Ovary (tissue), 9 donors: Measurements from ENCODE around the gene RTF1. TPM values are rescaled to one million over a fixed set of nuclear protein-coding genes. Genes with fewer than 3 reads are reported as not detected.

Experiments used
- DNase-seq, 5 donors: peaks; one replicate each; pipeline ENCODE4 v3.0.0-alpha.2; 2019 to 2020
- H3K27ac ChIP-seq, 2 donors: fragments of 200-600 bp; one replicate each; pipeline versions ENCODE4 v1.5.1 to v1.8.0; 2019 to 2022
- H3K27me3 ChIP-seq: fragments of 200-600 bp; one replicate; pipeline ENCODE4 v1.8.0; 2022
- H3K36me3 ChIP-seq: fragments of 200-600 bp; sonication (generic); one replicate; pipeline ENCODE4 v1.5.1; 2019
- H3K4me1 ChIP-seq: one replicate; pipeline ENCODE4 v1.8.1; 2013; ENCODE audit warnings: mild to moderate bottlenecking, moderate library complexity; ENCODE audit not compliant: insufficient read depth
- H3K4me3 ChIP-seq: fragments of 200-600 bp; sonication (generic); one replicate; pipeline ENCODE4 v1.5.1; 2017
- H3K9me3 ChIP-seq, 2 donors: fragments of 200-600 bp in 1 of 2; sonication (generic) in 1 of 2; one replicate each; pipeline versions ENCODE4 v1.5.1 to v1.8.1; 2013 to 2019; ENCODE audit warnings: mild to moderate bottlenecking in 1 of 2, moderate library complexity in 1 of 2
- CTCF ChIP-seq, 3 donors: fragments of 450-650 bp in 2 of 3; fragments of 200-600 bp in 1 of 3; IDR thresholded peaks; one replicate each; pipeline versions ENCODE4 v1.5.1 to v1.8.0; 2016 to 2022; ENCODE audit warnings: antibody characterized with exemption in 3 of 3, mild to moderate bottlenecking in 1 of 3
- EP300 ChIP-seq: sonication (generic); formaldehyde crosslinking; IDR thresholded peaks from one replicate; pipeline ENCODE4 v1.6.1; 2017; ENCODE audit warnings: antibody characterized with exemption
- POLR2A ChIP-seq: fragments of 450-650 bp; IDR thresholded peaks from one replicate; pipeline ENCODE4 v1.6.1; 2017; ENCODE audit warnings: antibody characterized with exemption, mild to moderate bottlenecking, moderate library complexity
- WGBS, 3 donors: extraction: QIAGEN DNeasy Blood & Tissue Kit in 1 of 3; methylation state at CpG; one replicate each; pipeline versions ENCODE4 v1.1.5 to v1.1.7; 2013 to 2017; 5-methylcytosine and 5-hydroxymethylcytosine counted together
- intact Hi-C, 4 donors: fragments of 100-400 bp; cut with DNase I; formaldehyde crosslinking; loops; one replicate each; pipeline versions ENCODE4 v1.11.0 to v1.15.1; 2022 to 2023
- polyA plus RNA-seq, 2 donors: library from polyadenylated mRNA; stranded (reverse); fragments of 200-250 nt in 1 of 2; fragments of 350-450 nt in 1 of 2; fragmentation: Illumina TruSeq in 1 of 2; extraction: RNeasy Lipid Tissue Mini Kit (QIAGEN cat#74804) in 1 of 2; gene quantifications; one replicate each; pipeline ENCODE4 v1.2.3, GENCODE V29; 2013 to 2014
- total RNA-seq, 7 donors: library from RNA; depleted of rRNA in 2 of 7; stranded (reverse); fragments of >200 nt in 2 of 7; fragmentation: NEBNext Ultra II Directional in 3 of 7; extraction: Animal tissue kit (Norgen Biotek cat#: 25700) in 3 of 7; gene quantifications; one replicate each; pipeline versions ENCODE4 v1.1.0 to v1.2.4, GENCODE V29; 2016 to 2023
- donor health status: DM: no; HTN: no; CAD: no; lungs with moderate emphysema.
- donor health status: DM: no; HTN: no; CAD: no.
- donor health status: Bipolar disorder and iron deficiency.
- donor health status: DM: yes; HTN: yes; CAD: no.
- donor health status: DM: no; HTN: no; CAD: no.
- donor health status: DM: yes; HTN: yes; CAD: no.

Gene RTF1
- total and polyA plus RNA-seq, 9 donors: 22.2 to 57.1 (median 35.6) TPM

GRCh38 chr15:41392659-41393058 is 24.2 kb upstream of the RTF1 start:
- no peaks in the 10 kb centered on the region for H3K9me3 ChIP-seq
- H3K4me3 ChIP-seq: no peak overlapping the region
- no peaks in the 10 kb centered on the region for H3K4me1 ChIP-seq
- WGBS, 3 donors: 90 to 94% (median 92%) methylated on average over 2 of the region's 2 CpGs
- intact Hi-C loops: no loop called here
- no peaks in the 10 kb centered on the region for H3K36me3 ChIP-seq
- DNase-seq: no peak
- TF ChIP-seq CTCF (IDR thresholded peaks at IDR 0.05) (no peak), POLR2A (no peak), EP300 (no peak)
- no peaks in the 10 kb centered on the region for H3K27me3 ChIP-seq
- no peak overlapping the region for H3K27ac ChIP-seq

- no peak overlapping the region for H3K27ac ChIP-seq
- TF ChIP-seq POLR2A: no peak
- no peak for TF ChIP-seq EP300
- TF ChIP-seq CTCF (IDR thresholded peaks at IDR 0.05): no peak
- no peaks in the 10 kb centered on the region for H3K4me1 ChIP-seq
- no peak overlapping the region for H3K4me3 ChIP-seq
- no peaks in the 10 kb centered on the region for H3K36me3 ChIP-seq
- no peaks in the 10 kb centered on the region for H3K9me3 ChIP-seq
- H3K27me3 ChIP-seq: no peaks in the 10 kb centered on the region
- DNase-seq: no peak
- WGBS, 3 donors: 91 to 94% (median 94%) methylated on average over 4 of the region's 4 CpGs
- intact Hi-C loops: no loop called here
Measured at GRCh38 chr15:41394924-41395323, 22.0 kb upstream of the RTF1 start.

- TF ChIP-seq EP300 (no peak), POLR2A (no peak), CTCF (IDR thresholded peaks at IDR 0.05) (no peak)
- H3K27me3 ChIP-seq: no peaks in the 10 kb centered on the region
- H3K36me3 ChIP-seq: no peaks in the 10 kb centered on the region
- DNase-seq: no peak
- no peaks in the 10 kb centered on the region for H3K9me3 ChIP-seq
- 88 to 94% (median 90%) methylated on average over 3 of the region's 3 CpGs for WGBS, 3 donors
- H3K4me1 ChIP-seq: no peaks in the 10 kb centered on the region
- intact Hi-C loops: no loop called here
- H3K4me3 ChIP-seq: no peak overlapping the region
- no peak overlapping the region for H3K27ac ChIP-seq
Measured at GRCh38 chr15:41396111-41396510, 20.8 kb upstream of the RTF1 start.

- Histone ChIP-seq H3K36me3 (no peaks in the 10 kb centered on the region), H3K4me1 (peaks cover 5% of the 10 kb centered on the region), H3K9me3 (no peaks in the 10 kb centered on the region), H3K27me3 (no peaks in the 10 kb centered on the region), H3K27ac (peak overlapping the region; percentile 60 to 68), H3K4me3 (peak overlapping the region; percentile 94)
- TF ChIP-seq POLR2A (no peak), EP300 (no peak), CTCF (IDR thresholded peaks at IDR 0.05) (no peak)
- intact Hi-C loops: no loop called here
- no peak for DNase-seq
- WGBS, 3 donors: 2 to 5% (median 5%) methylated on average over 9 of the region's 9 CpGs
Measured at GRCh38 chr15:41401904-41402267, 15.0 kb upstream of the RTF1 start.

- no peaks in the 10 kb centered on the region for H3K36me3 ChIP-seq
- peaks cover 4% of the 10 kb centered on the region for H3K4me1 ChIP-seq
- intact Hi-C loops: no loop called here
- H3K4me3 ChIP-seq: no peak overlapping the region
- no peak for DNase-seq
- TF ChIP-seq EP300 (no peak), POLR2A (no peak), CTCF (IDR thresholded peaks at IDR 0.05) (no peak)
- H3K27ac ChIP-seq: no peak overlapping the region
- H3K27me3 ChIP-seq: no peaks in the 10 kb centered on the region
- no peaks in the 10 kb centered on the region for H3K9me3 ChIP-seq
- WGBS, 3 donors: 82 to 89% (median 84%) methylated on average over 5 of the region's 5 CpGs
Measured at GRCh38 chr15:41407341-41407740, 9.6 kb upstream of the RTF1 start.
